GM12892 (cell line): Measurements from ENCODE around the gene PATL2.
"Not testable (repeated sequence)": the region's sequence is repeated elsewhere in the genome, so short reads cannot be mapped to it uniquely, and the experiment has no call there.

Experiments
- DNase-seq: peaks from one replicate; pipeline ENCODE4 v3.0.0; 2011; ENCODE audit not compliant: insufficient read length
- FAIRE-seq: peaks from 2 replicates; lab custom pipeline; 2011; peaks lifted over from hg19 to GRCh38; lab: Jason Lieb, UNC
- POLR2A ChIP-seq: IDR thresholded peaks from 2 replicates; pipeline ENCODE4 v1.6.1; 2011; ENCODE audit warnings: low read depth, low read length, control low read depth
- POLR2AphosphoS5 ChIP-seq: IDR thresholded peaks from 2 replicates; pipeline ENCODE4 v1.6.1; 2011; ENCODE audit warnings: low read depth, low read length, control low read depth
- TAF1 ChIP-seq: IDR thresholded peaks from 2 replicates; pipeline ENCODE4 v1.6.1; 2011; ENCODE audit warnings: low read depth, mild to moderate bottlenecking, control low read depth, low read length, borderline replicate concordance

The PATL2 gene

DNA sequence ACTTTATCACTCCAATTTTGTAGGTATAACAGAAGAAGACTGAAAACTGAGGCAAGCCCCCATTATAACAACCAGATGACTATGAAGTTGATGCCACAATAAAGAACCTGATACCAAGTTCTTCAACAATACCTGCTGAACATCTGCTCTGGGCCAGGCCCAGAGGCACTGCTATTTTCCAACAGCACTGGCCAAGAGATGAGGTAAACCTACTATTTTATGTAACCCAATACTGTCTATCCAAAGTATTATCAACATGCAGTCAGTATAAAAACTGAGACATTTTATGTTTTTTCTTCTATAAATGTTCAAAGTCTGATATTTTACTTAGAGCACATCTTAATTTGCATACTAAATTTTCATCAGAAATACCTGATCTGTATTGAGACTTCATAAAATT, 53.7 kb downstream of the PATL2 start:
- TF ChIP-seq POLR2A (no peak), TAF1 (no peak), POLR2AphosphoS5 (no peak)
- FAIRE-seq, result no peak

DNA sequence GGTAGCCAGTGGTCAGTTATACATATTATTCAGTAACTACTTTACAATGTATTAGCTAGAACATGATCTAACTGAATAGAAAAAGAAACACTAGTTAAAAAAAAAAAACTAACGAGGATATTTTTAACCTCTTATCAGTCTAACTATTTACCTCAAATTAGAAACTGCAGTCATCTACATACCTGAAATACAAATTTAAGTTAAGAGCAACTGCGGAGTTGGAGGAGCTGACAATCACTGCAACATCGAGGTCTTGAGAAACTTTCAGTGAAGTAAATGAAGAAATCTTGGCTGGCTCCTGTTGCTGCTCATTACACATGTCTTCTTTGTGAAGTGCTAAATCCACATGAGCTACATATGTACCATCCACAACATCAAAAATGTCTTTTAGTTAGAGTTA, 54.2 kb downstream of the PATL2 start:
- FAIRE-seq, result peak; percentile 50
- DNase-seq, result no peak
- TF ChIP-seq POLR2AphosphoS5, result no peak
- no peak for TF ChIP-seq TAF1
- TF ChIP-seq POLR2A, result no peak

More for the DNA sequence above, 53.7 kb downstream of the PATL2 start:
- no peak for DNase-seq

DNA sequence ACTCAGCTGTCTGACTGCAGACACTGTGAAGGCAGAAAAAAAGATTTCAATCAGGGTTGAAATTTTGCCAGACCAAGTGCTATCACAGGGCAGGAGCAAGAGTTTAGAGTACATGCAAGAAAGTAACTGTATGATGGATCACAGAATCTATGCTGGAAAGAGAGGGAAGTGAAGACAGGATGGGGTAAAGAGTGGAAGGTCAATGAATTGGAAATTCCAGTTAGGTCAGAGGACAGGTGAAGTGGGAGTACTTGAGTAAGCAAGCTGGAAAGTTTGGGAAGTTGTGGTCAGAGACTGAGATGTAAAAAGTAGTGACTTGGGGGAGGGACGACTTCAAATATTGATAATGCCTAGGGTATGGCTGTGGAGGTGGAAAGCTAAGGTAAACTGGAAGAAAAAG, 54.8 kb downstream of the PATL2 start:
- no peak for TF ChIP-seq POLR2A
- no peak for TF ChIP-seq TAF1
- TF ChIP-seq POLR2AphosphoS5, result no peak
- DNase-seq, result no peak
- FAIRE-seq, result no peak

DNA sequence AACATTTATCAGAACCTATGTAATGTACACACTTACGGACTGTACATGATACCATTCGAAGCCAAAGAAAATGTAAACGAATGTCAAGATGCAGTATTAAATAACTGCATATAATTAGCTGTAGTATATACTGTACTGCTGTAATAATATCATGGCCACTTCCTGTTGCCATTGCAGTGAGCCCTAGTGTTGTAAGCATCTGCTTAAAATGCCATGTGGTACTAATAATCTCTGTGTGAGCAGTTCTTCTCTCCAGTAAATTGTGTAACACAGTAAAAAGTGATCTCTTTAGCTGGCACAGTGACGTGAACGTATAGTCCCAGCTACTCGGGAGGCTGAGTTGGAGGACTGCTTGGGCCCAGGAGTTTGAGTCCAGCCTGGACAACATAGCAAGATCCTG, 56.3 kb downstream of the PATL2 start:
- FAIRE-seq (no peak), DNase-seq (no peak)
- TF ChIP-seq TAF1 (no peak), POLR2A (no peak), POLR2AphosphoS5 (no peak)

DNA sequence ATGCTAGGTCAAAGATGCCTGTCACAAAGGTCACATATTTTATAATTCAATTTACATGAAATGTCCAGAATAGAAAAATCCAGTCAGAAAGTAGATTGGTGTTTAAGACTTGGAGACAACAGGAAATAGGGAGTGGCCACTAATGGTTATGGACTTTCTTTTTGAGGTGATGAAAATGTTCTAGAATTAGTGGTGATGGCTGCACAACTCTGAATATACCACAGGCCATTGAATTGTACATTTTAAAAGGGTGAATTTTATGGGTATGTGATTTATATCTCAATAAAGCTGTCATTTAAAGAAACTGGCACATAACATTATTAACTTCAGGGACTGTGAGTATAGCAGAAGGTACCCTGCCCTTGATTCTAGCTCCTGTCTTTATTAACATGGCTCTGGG, 63.5 kb downstream of the PATL2 start:
- DNase-seq (no peak), FAIRE-seq (no peak)
- TF ChIP-seq TAF1 (no peak), POLR2AphosphoS5 (no peak), POLR2A (no peak)

DNA sequence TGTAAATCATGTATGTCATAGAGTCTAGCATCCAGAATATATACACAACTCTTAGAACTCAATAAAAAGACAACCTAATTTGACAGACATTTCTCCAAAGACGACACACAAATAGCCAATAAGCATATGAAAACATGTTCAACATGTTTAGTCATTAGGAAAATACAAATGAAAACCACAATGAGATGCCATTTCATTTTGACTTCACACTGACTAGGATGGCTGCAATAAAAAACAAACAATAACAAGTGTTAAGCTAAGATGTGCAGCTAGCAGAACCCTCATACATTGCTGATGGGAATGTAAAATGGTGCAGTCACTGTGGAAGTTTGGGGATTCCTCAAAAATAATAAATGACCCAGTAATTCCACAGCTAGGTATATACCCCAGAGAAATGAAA, 64.1 kb downstream of the PATL2 start:
- DNase-seq (no peak), FAIRE-seq (no peak)
- TF ChIP-seq POLR2AphosphoS5 (no peak), TAF1 (no peak), POLR2A (no peak)

DNA sequence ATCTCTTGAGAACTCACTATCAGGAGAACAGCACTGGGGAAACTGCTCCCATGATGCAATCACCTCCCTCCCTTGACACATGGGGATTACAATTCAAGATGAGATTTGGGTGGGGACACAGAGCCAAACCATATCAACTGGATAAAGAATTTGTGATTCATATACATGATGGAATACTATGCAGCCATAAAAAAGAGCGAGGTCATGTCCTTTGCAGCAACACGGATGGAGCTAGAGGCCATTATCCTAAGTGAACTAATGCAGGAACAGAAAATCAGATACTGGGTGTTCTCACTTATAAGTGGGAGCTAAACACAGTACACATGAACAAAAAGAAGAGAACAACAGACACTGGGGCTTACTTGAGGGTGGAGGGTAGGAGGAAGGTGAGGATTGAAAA, 64.7 kb downstream of the PATL2 start:
- TF ChIP-seq TAF1 (no peak), POLR2AphosphoS5 (no peak), POLR2A (no peak)
- FAIRE-seq (no peak), DNase-seq (no peak)

DNA sequence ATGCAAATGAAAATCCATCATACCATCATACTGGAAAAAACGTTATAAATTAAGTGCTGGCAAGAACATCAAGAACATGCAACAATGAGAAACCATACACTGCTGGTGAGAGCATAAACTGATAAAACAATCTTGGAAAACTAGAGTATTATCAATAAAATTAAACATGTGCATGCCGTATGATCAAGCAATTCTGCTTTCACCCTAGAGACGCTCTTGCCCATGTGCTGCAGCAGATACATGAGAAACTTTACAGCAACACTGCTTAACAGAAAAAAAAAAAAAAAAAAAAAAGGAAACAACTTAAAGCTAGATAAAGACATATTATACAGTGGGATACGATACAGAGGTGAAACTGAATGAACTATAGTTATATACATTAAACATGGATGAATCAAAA, 69.5 kb downstream of the PATL2 start:
- DNase-seq (no peak), FAIRE-seq (no peak)
- TF ChIP-seq TAF1, result no peak
- no peak for TF ChIP-seq POLR2AphosphoS5
- no peak for TF ChIP-seq POLR2A

DNA sequence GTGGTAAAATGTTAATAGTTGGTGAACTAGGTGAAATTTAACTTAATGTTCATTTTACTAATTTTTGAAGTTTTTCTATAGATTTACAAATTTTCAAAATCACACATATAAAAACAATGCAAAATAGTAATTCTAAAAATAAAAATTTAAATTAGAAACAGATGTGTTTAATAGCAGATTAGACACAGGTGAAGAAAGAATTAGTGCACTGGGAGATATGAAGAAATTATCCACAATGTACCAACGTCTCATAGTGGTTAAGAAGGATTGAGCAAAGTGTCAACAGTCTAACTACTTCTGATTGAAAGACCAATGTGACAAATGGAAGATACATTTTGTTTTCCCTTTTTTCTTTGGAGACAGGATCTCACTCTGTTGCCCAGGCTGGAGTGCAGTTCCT, 74.1 kb downstream of the PATL2 start:
- TF ChIP-seq TAF1, result no peak
- TF ChIP-seq POLR2A, result no peak
- no peak for TF ChIP-seq POLR2AphosphoS5
- FAIRE-seq, result no peak
- DNase-seq, result no peak

DNA sequence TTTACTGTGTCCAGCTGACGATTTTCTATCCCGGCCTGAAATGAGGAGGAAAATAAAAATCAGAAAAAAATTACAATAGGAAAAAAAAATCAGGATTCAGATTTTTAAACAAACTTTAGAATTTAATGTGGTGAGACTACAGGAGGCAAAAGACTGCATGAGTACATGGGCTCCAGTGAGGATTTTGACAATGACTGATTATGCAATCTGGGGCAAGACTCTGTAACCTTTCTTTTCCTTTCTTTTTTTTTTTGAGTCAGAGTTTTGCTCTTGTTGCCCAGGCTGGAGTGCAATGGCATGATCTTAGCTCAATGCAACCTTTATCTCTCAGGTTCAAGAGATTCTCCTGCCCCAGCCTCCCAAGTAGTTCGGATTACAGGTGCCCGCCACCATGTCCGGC, 77.5 kb downstream of the PATL2 start:
- DNase-seq (no peak), FAIRE-seq (no peak)
- no peak for TF ChIP-seq POLR2A
- TF ChIP-seq POLR2AphosphoS5, result no peak
- no peak for TF ChIP-seq TAF1

DNA sequence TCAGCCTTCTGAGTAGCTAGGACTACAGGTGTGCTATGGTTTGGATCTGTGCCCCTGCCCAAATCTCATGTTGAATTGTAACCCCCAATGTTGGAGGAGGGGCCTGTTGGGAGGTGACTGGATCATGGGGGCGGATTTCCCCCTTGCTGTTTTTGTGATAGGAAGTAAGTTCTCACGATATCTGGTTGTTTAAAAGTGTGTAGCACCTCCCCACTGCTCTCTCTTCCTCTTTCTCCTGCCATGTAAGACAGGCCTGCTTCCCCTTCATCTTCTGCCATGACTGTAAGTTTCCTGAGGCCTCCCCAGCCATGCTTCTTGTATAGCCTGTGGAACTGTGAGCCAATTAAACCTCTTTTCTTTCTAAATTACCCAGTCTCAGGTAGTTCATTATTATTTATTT, 85.8 kb downstream of the PATL2 start:
- not testable (repeated sequence) for FAIRE-seq, DNase-seq

DNA sequence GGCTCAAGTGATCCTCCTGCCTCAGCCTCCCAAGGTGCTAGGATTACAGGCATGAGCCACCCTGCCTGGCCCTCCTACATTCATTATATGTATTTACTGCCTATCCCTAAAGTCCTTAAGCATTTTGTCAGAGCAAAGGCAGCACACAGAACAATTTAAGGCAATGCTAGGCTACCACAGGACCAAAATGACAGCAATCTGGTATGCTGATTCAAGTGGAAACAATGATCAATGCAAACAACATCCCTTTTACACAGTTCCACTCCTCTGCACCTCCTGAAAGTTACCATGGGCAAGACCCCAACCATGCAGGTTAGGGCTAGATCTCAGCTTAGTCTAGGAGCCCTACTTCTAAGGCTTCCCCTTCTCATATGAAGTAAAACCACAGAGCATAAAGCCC, 87.9 kb downstream of the PATL2 start:
- TF ChIP-seq TAF1, result no peak
- TF ChIP-seq POLR2A, result no peak
- no peak for TF ChIP-seq POLR2AphosphoS5
- DNase-seq (no peak), FAIRE-seq (no peak)

DNA sequence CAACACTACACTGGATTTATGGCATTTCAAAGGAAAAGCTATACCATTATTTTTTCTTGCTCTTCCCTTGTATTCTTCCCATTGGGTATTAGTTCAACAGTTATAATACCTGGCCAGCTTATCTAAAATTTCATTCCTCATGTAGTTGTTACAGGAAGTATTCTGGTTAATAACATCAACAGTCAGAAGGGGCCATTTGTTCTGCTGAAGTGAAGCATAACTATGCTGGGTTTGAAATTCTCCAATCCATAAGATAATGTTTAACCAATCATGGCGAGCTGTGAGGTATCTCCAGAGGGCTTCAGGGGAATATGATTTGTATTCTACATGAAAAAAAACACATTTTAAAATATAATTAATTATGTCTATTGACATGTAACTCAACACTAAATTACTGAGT, 91.0 kb downstream of the PATL2 start:
- TF ChIP-seq POLR2A (no peak), TAF1 (no peak), POLR2AphosphoS5 (no peak)
- DNase-seq (no peak), FAIRE-seq (no peak)

DNA sequence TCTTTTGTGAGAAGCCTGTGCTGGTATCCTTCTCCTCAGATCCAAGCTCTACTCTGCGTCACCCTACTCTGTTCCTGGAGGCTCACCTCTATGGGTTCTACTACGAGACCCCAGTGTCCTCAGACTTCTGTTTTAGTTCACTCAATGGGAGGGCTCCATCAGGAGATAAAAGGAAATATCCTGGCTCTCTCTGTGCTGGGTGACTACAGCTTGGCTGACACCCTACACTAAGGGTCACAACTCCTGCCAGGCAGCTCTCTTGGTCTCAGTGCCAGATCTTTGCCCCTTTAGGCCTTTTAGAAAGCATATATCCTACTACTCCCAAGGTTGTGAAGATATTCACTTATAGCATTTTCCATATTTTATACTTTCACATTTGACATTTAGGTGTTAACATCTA, 94.1 kb downstream of the PATL2 start:
- no peak for FAIRE-seq
- TF ChIP-seq POLR2A (no peak), POLR2AphosphoS5 (no peak), TAF1 (no peak)
- DNase-seq, result no peak
